HEK293 (cell line): ENCODE results near the gene NPEPL1.

ENCODE experiments used
- MYNN ChIP-seq: fragments of 450-650 bp; formaldehyde crosslinking; IDR thresholded peaks from 2 replicates; pipeline ENCODE4 v1.5.1; 2016; ENCODE audit warnings: missing biosample characterization, missing genetic modification characterization, borderline replicate concordance
- ZNF274 ChIP-seq, 2 experiments: fragments of 200-500 bp in 1 of 2; fragments of 450-650 bp in 1 of 2; sonication (Bioruptor generic) in 1 of 2; formaldehyde crosslinking in 1 of 2; IDR thresholded peaks; 2 replicates each; pipeline versions ENCODE4 v1.5.1 to v1.6.1; 2014 to 2016; ENCODE audit warnings: borderline replicate concordance in 1 of 2, inconsistent platforms in 1 of 2, low read length in 1 of 2, missing biosample characterization in 1 of 2, missing genetic modification characterization in 1 of 2
- ZNF426 ChIP-seq: fragments of 450-650 bp; formaldehyde crosslinking; IDR thresholded peaks from 2 replicates; pipeline ENCODE4 v1.5.1; 2017; ENCODE audit warnings: missing biosample characterization, missing genetic modification characterization, mild to moderate bottlenecking, inconsistent platforms, moderate library complexity
- ZNF514 ChIP-seq: fragments of 450-650 bp; formaldehyde crosslinking; IDR thresholded peaks from 2 replicates; pipeline ENCODE4 v1.5.1; 2016; ENCODE audit warnings: missing biosample characterization, missing genetic modification characterization
- TF ChIP-seq, protein P1 (sequence below): fragments of 450-650 bp; formaldehyde crosslinking; IDR thresholded peaks from 2 replicates; pipeline ENCODE4 v1.5.1; 2016; ENCODE audit warnings: missing biosample characterization, missing genetic modification characterization
- TF ChIP-seq, protein P2 (sequence below): fragments of 450-650 bp; formaldehyde crosslinking; IDR thresholded peaks from 2 replicates; pipeline ENCODE4 v1.5.1; 2016; ENCODE audit warnings: missing biosample characterization, missing genetic modification characterization

DNA sequence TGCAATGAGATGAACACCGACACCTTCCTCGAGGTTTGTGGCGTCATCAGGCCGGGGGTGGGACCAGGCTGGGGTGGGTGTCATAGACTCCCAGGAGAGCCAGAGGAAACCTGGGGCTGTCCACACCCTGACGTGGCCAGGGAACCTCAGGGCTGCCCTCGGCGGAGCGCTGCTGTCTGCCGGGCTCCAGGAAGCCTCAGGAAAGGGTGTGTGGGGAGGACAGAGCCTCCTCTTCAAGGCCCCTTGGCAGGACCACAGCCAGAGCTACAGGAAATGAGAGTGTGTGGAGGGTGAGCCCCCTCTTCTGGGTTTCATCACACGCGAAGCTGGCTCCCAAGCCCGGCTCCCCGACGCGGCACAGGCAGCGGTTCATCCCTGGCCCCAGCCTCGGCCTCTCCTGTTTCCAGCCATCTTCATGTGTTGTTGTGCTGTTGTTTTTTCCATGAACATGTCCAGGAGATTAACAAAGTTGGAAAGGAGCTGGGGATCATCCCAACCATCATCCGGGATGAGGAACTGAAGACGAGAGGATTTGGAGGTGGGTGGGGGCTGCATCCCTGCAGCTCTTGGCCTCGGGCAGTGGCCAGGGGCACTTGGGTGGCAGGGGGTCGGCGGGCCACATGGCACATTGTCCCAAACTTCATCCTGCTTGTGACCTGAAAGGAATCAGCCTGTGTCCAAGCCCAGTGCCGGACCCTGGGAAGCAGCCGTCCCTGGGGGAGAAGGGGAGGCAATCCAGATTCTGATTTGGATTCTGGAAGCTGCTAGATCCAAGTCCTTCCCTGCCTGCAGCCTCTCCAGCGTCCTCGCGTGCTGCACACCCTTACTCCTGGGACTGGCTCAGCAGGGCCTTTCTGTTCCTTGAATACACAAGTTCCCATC, 6.4 kb downstream of the NPEPL1 start:
- TF ChIP-seq, protein P1, sequence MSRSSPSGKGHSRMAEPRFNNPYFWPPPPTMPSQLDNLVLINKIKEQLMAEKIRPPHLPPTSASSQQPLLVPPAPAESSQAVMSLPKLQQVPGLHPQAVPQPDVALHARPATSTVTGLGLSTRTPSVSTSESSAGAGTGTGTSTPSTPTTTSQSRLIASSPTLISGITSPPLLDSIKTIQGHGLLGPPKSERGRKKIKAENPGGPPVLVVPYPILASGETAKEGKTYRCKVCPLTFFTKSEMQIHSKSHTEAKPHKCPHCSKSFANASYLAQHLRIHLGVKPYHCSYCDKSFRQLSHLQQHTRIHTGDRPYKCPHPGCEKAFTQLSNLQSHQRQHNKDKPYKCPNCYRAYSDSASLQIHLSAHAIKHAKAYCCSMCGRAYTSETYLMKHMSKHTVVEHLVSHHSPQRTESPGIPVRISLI (tag by site-specific recombination), result no peak
- TF ChIP-seq, protein P2, sequence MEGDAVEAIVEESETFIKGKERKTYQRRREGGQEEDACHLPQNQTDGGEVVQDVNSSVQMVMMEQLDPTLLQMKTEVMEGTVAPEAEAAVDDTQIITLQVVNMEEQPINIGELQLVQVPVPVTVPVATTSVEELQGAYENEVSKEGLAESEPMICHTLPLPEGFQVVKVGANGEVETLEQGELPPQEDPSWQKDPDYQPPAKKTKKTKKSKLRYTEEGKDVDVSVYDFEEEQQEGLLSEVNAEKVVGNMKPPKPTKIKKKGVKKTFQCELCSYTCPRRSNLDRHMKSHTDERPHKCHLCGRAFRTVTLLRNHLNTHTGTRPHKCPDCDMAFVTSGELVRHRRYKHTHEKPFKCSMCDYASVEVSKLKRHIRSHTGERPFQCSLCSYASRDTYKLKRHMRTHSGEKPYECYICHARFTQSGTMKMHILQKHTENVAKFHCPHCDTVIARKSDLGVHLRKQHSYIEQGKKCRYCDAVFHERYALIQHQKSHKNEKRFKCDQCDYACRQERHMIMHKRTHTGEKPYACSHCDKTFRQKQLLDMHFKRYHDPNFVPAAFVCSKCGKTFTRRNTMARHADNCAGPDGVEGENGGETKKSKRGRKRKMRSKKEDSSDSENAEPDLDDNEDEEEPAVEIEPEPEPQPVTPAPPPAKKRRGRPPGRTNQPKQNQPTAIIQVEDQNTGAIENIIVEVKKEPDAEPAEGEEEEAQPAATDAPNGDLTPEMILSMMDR (tag by site-specific recombination), result no peak
- TF ChIP-seq ZNF514 (tag by site-specific recombination) (no peak), MYNN (tag by site-specific recombination) (no peak), ZNF274 (IDR thresholded peaks at IDR 0.05; ENCODE audit: low read length) (no peak), ZNF274 (tag by site-specific recombination; IDR thresholded peaks at IDR 0.05; ENCODE audit: borderline replicate concordance) (no peak), ZNF426 (tag by site-specific recombination) (no peak)
